NCI-H2107 treated with DMSO at 0.1 percent for 48 hours (cell line): ENCODE measurements around the gene MANBA.

Experiments used
- DNase-seq: peaks from one replicate; lab custom pipeline; 2025; ENCODE audit not compliant: unreplicated experiment; lab: John Stamatoyannopoulos, UW

MANBA gene

GRCh38 chr4:102683881-102684609 lies 76.7 kb downstream of the MANBA start:
- DNase-seq: no peak

GRCh38 chr4:102678695-102679335 lies 82.0 kb downstream of the MANBA start:
- DNase-seq: no peak

DNA sequence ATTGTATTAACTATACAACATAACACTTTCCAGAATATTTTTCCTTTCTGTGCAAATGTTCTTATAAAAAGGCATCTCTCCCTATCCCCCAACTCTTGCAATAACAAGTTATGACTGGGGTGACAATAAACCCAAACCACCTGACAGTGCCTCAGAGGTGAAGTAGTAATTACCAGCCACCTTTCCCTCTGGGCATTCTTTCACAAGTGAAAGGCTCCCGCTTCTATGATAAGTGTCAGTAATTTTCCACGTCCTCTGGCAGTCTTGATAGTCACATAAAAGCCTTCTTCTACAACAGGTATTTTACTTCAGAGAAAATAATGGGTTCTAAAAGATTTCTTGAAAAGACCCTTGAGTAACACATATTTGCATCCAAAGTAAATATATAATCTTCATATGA lies 82.7 kb downstream of the MANBA start:
- peak; percentile 3 for DNase-seq

DNA sequence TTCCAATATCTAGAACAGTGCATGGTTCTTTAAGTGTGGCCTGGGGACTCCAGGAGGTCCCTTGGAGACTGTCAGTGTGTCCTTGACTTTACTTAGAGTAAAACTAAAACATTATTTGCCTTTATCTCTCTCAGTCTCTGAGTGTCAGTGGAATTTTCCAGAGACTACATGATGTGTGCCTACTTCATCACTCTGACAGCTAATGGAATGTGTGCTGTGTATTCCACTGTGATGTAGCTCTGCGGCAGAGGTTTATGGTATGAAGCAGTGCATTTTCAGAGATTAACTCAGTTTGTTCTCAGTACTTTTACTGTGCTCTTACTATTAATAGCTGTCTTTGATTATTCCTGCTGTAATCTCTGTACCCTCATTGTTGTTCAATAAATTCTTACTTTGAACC lies 85.6 kb downstream of the MANBA start:
- no peak for DNase-seq

DNA sequence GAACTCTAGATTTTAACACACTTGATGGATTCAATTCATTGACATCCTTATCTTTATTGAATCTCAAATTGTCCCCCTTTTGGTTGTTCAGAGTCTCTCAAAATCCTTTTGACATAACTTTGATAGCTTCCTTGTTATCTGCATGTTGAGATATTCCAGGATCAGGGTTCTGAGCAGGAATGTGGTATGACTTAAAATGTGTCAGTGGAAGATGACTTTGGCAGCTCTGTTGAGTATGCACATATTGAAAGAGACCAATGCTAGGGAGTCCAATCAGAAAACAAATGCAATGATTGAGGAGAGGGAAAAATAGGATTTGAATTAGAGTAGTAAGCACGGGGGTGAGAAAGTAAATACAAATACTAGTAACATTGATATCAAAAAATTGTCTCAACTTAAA lies 93.8 kb downstream of the MANBA start:
- no peak for DNase-seq

- no peak for DNase-seq
These were observed 95.2 kb downstream of the MANBA start for GRCh38 chr4:102665527-102665926.

DNA sequence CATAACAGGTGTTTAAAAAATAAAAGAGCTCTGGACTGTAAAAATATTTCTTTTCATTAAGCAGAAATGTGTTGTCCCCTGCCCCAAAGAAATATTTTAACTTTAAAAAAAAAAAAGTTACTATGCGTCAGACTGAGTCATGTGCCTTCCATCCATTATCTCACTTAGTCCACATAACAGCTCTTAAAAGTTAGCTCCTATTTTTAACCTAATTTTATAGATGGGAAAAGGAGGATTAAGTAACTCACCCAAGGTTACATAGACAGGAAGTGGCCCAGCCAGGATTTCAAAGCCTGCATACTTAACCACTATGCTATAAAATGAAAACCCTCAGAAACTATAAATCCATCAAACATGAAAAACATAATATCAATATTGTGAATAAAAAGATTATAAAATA lies 97.7 kb downstream of the MANBA start:
- DNase-seq: no peak

GRCh38 chr4:102657206-102657605 lies 103.6 kb downstream of the MANBA start:
- DNase-seq: no peak

DNA sequence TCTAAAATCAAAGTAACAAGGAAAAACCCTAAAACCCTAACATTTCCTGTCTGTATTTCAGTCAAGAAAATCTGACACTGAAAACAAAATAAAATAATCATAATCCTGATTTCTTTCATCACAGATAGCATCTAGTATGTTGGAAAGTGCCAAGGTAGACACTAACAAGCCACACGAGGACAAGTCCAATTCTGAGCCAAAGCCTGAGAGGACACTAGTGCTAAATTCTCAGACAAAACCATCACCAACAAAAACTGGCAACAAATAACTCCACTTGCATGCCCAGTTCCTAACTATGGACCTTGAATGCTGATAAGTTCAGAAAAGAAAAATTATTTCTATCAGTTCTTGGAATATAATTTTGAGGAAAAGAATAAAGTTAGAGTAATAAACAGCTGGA lies 113.7 kb downstream of the MANBA start:
- no peak for DNase-seq

DNA sequence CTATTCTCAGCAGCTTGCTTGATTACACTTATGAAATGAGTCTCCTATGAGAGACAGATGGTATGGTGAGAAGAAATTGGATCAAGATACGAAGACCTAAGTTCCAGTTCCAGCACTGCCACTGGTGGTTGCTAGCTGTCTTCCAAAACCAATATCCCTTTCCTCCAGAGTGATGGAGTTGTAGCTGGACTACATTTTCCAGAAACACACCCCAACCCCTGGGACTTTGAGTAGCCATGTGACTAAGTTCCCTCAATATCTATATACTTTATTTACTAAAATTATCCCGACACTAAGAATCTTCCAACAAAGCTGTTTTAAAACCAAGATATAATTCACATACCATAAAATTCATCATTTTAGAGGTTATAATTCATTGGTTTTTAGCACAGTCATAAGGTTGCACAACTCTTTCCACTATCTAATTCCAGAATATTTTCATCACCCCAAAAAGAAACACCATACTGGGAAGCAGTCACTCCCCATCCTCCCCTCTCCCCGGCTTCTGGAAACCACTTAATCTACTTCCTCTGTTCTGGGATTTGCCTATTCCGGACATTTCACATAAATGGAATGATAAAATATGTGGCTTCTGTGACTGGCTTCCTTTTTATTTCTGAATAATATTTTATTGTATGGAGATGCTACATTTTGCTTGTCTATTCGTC lies 118.0 kb downstream of the MANBA start:
- no peak for DNase-seq

DNA sequence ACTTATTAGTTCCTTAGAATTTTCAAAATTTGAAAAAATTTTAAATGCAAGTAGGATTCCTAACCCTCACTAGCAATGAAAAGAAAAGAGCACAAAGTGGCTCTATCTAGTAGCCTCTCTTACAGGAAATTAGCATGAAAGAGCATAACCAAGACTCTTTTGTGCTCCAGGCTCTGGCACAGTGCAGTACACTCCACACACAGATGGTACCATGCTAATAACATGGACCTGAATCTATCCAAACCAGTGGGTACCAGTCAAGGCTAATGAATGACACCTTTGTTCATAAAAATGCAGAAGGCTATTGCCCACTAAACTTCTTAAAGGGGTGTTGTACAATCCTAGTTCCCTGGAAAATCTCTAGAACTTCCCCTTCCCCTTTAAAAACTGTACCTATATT lies 119.0 kb downstream of the MANBA start:
- no peak for DNase-seq

DNA sequence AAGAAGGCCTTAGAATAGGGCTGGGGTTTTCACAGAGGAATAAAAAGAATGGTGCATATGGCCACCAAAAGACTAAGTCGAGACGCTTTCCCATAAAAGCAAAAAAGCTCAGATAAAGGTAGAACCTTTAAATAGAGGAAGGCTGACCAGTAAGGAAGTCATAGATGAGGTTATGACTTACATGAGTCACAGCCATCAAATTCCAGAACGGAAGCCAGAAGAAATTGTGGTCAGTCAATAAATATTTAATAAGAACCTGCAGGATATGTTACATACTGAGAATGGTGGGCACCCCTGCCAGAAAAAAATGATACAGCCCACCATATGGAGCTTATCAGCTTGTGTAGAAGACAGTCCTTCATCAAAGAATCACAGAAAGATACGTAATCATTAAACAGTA lies 120.1 kb downstream of the MANBA start:
- DNase-seq: no peak

GRCh38 chr4:102639598-102639997 lies 121.2 kb downstream of the MANBA start:
- no peak for DNase-seq

- DNase-seq: no peak
These were observed 122.1 kb downstream of the MANBA start for GRCh38 chr4:102638621-102639020.

DNA sequence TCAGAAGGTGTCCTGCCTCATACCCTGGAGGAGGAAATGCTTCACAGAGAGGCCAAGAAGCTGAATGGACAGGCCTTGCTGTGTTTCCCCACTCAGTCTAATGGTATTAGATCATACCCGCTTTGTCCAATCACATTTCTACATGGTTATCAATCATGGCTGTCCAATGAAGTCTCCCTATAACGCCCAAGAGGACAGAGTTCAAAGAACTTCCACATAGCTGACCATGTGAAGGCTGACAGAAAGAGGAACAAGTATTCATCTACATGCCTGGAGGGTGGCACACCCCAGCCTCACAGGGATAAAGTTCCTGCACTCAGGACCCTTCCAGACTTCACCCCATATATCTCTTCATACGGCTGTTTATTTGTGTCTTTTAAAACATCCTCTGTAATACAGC lies 123.4 kb downstream of the MANBA start:
- no peak for DNase-seq

GRCh38 chr4:102633100-102633499 lies 127.7 kb downstream of the MANBA start:
- DNase-seq: no peak

DNA sequence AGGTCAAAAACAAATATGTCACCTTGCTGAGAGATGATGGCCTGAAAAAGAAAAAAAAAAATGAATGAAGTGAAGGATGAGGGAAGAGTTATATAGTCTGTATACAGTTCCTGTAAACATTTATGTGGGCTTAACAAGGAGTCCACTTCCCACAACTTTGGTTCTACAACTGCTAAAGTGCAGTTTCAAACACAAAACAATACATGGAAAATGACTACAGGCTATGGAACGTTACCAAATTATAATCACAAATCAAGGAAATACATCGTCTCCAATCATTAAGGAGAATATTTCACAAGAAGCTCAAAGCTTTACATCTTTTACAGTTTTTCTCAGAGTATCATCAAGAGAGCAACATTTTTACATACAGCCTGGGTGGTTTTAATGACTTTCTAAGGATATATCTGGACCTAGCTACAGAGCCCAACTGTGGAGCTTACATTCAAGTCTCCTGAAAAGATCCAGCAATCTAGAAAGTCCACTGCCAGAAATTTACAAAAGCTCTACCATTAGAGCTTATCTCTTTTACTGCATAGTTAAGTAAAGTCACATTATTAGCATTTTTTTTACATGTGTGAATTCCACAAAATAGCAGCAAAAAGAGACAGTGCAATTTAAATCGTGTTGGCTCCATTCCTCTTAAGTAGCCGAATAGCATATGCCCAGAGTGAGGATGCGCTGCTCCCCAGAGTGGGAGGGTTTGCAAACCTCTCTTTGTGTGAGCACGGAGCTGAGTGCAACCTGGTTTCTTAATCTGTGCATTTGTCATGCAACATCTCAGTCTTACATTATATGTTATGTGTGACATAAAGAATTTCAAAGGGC lies 128.3 kb downstream of the MANBA start:
- no peak for DNase-seq

DNA sequence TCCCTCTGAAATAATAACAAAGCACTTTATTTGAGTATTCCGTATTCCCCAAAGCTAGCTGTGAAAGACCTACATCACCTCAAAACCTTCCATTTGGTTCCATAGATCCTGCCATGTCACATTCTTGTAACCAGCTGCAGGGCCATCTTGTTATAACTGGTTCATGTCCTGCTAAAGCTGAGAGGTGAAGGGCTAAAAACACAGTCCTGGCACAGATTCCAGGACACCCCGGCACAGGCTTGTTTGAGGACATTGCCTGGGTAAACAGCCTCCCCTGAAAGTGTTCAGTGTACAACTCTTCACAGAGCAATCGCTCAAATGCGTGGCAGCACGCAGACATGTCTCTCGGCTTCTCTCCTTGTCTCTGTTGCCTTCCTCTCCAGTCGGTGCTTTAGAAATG lies 129.2 kb downstream of the MANBA start:
- DNase-seq: no peak

GRCh38 chr4:102629673-102630072 lies 131.1 kb downstream of the MANBA start:
- no peak for DNase-seq

- no peak for DNase-seq
These were observed 132.8 kb downstream of the MANBA start for GRCh38 chr4:102627831-102628523.
